C4-2B (cell line): ENCODE results near the gene CLSTN1.

Source experiments
- ZFX ChIP-seq: fragments of 450-650 bp; IDR thresholded peaks from 2 replicates; pipeline ENCODE4 v1.6.1; 2017
- TF ChIP-seq, protein P1 (sequence below): fragments of 450-650 bp; conservative IDR thresholded peaks from 2 replicates; pipeline ENCODE4 v1.5.1; 2017; ENCODE audit warnings: mild to moderate bottlenecking

DNA sequence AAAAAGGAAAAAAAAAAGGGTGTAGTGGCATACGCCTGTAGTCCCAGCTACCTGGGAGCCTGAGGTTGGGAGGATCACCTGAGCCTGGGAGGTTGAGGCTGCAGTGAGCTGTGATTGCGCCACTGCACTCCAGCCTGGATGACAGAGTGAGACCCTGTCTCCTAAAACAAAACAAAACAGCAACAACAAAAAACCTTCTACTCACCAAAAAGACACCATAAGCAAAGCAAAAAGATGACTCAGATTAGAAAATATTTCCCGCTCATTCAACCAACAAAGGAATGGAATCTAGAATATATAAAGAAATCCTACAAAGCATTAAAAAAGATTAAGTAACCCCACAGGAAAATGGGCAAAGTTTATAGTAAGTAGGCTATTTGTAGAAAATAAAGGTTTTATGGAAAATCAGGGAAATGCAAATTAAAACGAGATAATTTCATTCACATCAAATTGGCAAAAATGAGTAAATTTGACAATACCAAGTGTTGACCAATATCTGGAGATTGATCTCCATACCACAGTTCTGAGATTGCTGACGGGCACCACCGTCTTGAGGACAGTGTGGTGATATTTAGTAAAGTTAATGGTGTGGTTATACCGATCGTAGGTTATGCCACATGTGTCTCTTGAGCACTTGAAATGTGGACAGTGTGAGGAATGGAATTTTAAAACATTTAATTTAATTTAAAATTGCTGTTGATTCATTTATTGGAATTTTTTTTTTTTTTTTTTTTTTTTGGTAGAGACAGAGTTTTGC lies 118.2 kb downstream of the CLSTN1 start:
- TF ChIP-seq, protein P1, sequence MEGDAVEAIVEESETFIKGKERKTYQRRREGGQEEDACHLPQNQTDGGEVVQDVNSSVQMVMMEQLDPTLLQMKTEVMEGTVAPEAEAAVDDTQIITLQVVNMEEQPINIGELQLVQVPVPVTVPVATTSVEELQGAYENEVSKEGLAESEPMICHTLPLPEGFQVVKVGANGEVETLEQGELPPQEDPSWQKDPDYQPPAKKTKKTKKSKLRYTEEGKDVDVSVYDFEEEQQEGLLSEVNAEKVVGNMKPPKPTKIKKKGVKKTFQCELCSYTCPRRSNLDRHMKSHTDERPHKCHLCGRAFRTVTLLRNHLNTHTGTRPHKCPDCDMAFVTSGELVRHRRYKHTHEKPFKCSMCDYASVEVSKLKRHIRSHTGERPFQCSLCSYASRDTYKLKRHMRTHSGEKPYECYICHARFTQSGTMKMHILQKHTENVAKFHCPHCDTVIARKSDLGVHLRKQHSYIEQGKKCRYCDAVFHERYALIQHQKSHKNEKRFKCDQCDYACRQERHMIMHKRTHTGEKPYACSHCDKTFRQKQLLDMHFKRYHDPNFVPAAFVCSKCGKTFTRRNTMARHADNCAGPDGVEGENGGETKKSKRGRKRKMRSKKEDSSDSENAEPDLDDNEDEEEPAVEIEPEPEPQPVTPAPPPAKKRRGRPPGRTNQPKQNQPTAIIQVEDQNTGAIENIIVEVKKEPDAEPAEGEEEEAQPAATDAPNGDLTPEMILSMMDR: no peak
- TF ChIP-seq ZFX: no peak
